Kidney (tissue), 14 donors: ENCODE data around the gene GRIA4. TPM values are rescaled to one million over a fixed set of nuclear protein-coding genes. Genes with fewer than 3 reads are reported as not detected.
A peak's percentile ranks its signal among the peaks of the same experiment; 100 is the strongest.

Source experiments
- DNase-seq, 5 donors: peaks; one replicate each; pipeline ENCODE4 v3.0.0-alpha.2; 2013 to 2020
- FAIRE-seq: peaks from 2 replicates; lab custom pipeline; 2012; peaks lifted over from hg19 to GRCh38; lab: Jason Lieb, UNC
- H3K27ac ChIP-seq, 2 donors: one replicate each; pipeline ENCODE4 v1.7.0; 2013; ENCODE audit warnings: low read depth in 2 of 2, low read length in 2 of 2, inconsistent platforms in 1 of 2
- H3K27me3 ChIP-seq: one replicate; pipeline ENCODE4 v1.7.1; 2013; ENCODE audit warnings: low read length, inconsistent platforms; ENCODE audit not compliant: control insufficient read depth, insufficient read depth
- H3K36me3 ChIP-seq, 3 donors: one replicate each; pipeline versions ENCODE4 v1.7.0 to v1.7.1; 2013; ENCODE audit warnings: low read length in 3 of 3, control low read depth in 1 of 3, inconsistent platforms in 1 of 3; ENCODE audit not compliant: insufficient read depth in 3 of 3, control insufficient read depth in 2 of 3
- H3K4me1 ChIP-seq, 3 donors: one replicate each; pipeline versions ENCODE4 v1.7.0 to v1.7.1; 2013; ENCODE audit warnings: low read length in 3 of 3, inconsistent platforms in 1 of 3, low read depth in 1 of 3; ENCODE audit not compliant: control insufficient read depth in 2 of 3, insufficient read depth in 2 of 3
- H3K4me3 ChIP-seq, 3 donors: one replicate each; pipeline versions ENCODE4 v1.7.0 to v1.8.1; 2013; ENCODE audit warnings: low read length in 3 of 3, control low read depth in 1 of 3, inconsistent platforms in 1 of 3
- H3K9ac ChIP-seq, 3 donors: one replicate each; pipeline versions ENCODE4 v1.7.0 to v1.7.1; 2013; ENCODE audit warnings: low read length in 3 of 3, control low read depth in 1 of 3, inconsistent platforms in 1 of 3
- H3K9me3 ChIP-seq, 3 donors: one replicate each; pipeline versions ENCODE4 v1.7.0 to v1.7.1; 2013; ENCODE audit warnings: low read length in 3 of 3, control low read depth in 1 of 3, inconsistent platforms in 1 of 3; ENCODE audit not compliant: control insufficient read depth in 2 of 3, insufficient read depth in 1 of 3
- CTCF ChIP-seq: IDR thresholded peaks from 3 replicates; pipeline ENCODE4 v1.5.1; 2012; ENCODE audit warnings: mild to moderate bottlenecking, moderate library complexity, borderline replicate concordance; ENCODE audit not compliant: insufficient read depth; ENCODE audit errors: extremely low read depth
- intact Hi-C: fragments of 100-400 bp; cut with DNase I; formaldehyde crosslinking; loops from one replicate; pipeline ENCODE4 v1.11.1; 2022
- polyA plus RNA-seq: library from polyadenylated mRNA; stranded (reverse); fragments of 350-450 nt; fragmentation: Illumina TruSeq; extraction: RNeasy Lipid Tissue Mini Kit (QIAGEN cat#74804); gene quantifications from one replicate; pipeline ENCODE4 v1.2.3, GENCODE V29; 2014; ENCODE audit warnings: low read depth, low replicate concordance; ENCODE audit not compliant: insufficient read depth
- total RNA-seq: library from RNA; stranded (reverse); fragmentation: NEBNext Ultra II Directional; extraction: Animal tissue kit (Norgen Biotek cat#: 25700); gene quantifications from one replicate; pipeline ENCODE4 v1.2.1, GENCODE V29; 2021
- donor health status: control.
- donor health status: control.
- donor health status: control.
- donor health status: control.
- donor health status: control.
- donor health status: DM: yes; HTN: yes; CAD: no.
- donor health status: Normal renal cell carcinoma (clear cell type).

Gene GRIA4
- total and polyA plus RNA-seq, 2 donors from 2014 or later = 0.45 TPM; not detected in 1

GRCh38 chr11:105911454-105911853, 301.6 kb downstream of the GRIA4 start:
- no peak overlapping the region for H3K27ac ChIP-seq
- intact Hi-C loops = no loop called here
- no peak overlapping the region for H3K9ac ChIP-seq
- H3K36me3 ChIP-seq = no peaks in the 10 kb centered on the region
- no peak overlapping the region for H3K4me3 ChIP-seq
- no peaks in the 10 kb centered on the region for H3K27me3 ChIP-seq
- H3K4me1 ChIP-seq = no peaks in the 10 kb centered on the region
- DNase-seq (no peak), FAIRE-seq (no peak)
- H3K9me3 ChIP-seq = no peaks in the 10 kb centered on the region
- TF ChIP-seq CTCF = no peak

- no peak for FAIRE-seq
- intact Hi-C loops = no loop called here
- H3K4me3 ChIP-seq = no peak overlapping the region
Measured at GRCh38 chr11:105912666-105913065, 302.8 kb downstream of the GRIA4 start.

GRCh38 chr11:105915021-105915420, 305.1 kb downstream of the GRIA4 start:
- Histone ChIP-seq H3K9me3 (no peaks in the 10 kb centered on the region), H3K27me3 (no peaks in the 10 kb centered on the region), H3K27ac (no peak overlapping the region), H3K4me3 (no peak overlapping the region), H3K9ac (no peak overlapping the region), H3K36me3 (no peaks in the 10 kb centered on the region), H3K4me1 (no peaks in the 10 kb centered on the region)
- no peak for TF ChIP-seq CTCF
- intact Hi-C loops = no loop called here
- no peak for DNase-seq
- FAIRE-seq = no peak

More at GRCh38 chr11:105912666-105913065, 302.8 kb downstream of the GRIA4 start:
- no peaks in the 10 kb centered on the region for H3K27me3 ChIP-seq
- no peaks in the 10 kb centered on the region for H3K4me1 ChIP-seq
- H3K36me3 ChIP-seq = no peaks in the 10 kb centered on the region
- H3K9ac ChIP-seq = no peak overlapping the region
- no peak for DNase-seq
- no peak overlapping the region for H3K27ac ChIP-seq
- no peak for TF ChIP-seq CTCF
- H3K9me3 ChIP-seq = no peaks in the 10 kb centered on the region

- Histone ChIP-seq H3K4me1 (no peaks in the 10 kb centered on the region), H3K27ac (no peak overlapping the region), H3K27me3 (no peaks in the 10 kb centered on the region), H3K4me3 (no peak overlapping the region), H3K36me3 (no peaks in the 10 kb centered on the region), H3K9ac (no peak overlapping the region), H3K9me3 (no peaks in the 10 kb centered on the region)
- DNase-seq = peak in 1 of 5 donors; percentile 13
- no peak for TF ChIP-seq CTCF
- intact Hi-C loops = no loop called here
- FAIRE-seq = no peak
Measured at GRCh38 chr11:105918039-105918438, 308.2 kb downstream of the GRIA4 start.
